Neural progenitor cell (in vitro differentiated cells): Measurements from ENCODE around the gene FUT2. TPM values are rescaled to one million over a fixed set of nuclear protein-coding genes. Genes with fewer than 3 reads are reported as not detected.

Experiments used
- DNase-seq: peaks from one replicate; pipeline ENCODE4 v3.0.0-alpha.2; 2016; ENCODE audit warnings: low spot score
- H2AFZ ChIP-seq: fragments of 200-600 bp; sonication (generic); replicated peaks from 2 replicates; pipeline ENCODE4 v1.6.1; 2016; ENCODE audit warnings: antibody characterized with exemption
- H3F3A ChIP-seq: fragments of 200-600 bp; sonication (generic); 2 replicates; pipeline ENCODE4 v1.6.1; 2016; ENCODE audit warnings: antibody characterized with exemption, low read depth
- H3K27ac ChIP-seq: fragments of 200-600 bp; sonication (generic); 2 replicates; pipeline ENCODE4 v1.5.1; 2016; ENCODE audit warnings: mild to moderate bottlenecking
- H3K27me3 ChIP-seq: fragments of 200-600 bp; sonication (generic); 2 replicates; pipeline ENCODE4 v1.6.1; 2016; ENCODE audit warnings: mild to moderate bottlenecking, moderate library complexity
- H3K36me3 ChIP-seq: fragments of 200-600 bp; sonication (generic); 2 replicates; pipeline ENCODE4 v1.5.1; 2016
- H3K4me1 ChIP-seq: fragments of 200-600 bp; sonication (generic); 2 replicates; pipeline ENCODE4 v1.6.1; 2016; ENCODE audit warnings: mixed run types
- H3K4me2 ChIP-seq: fragments of 200-600 bp; sonication (generic); 2 replicates; pipeline ENCODE4 v1.6.1; 2016
- H3K4me3 ChIP-seq: fragments of 200-600 bp; sonication (generic); 2 replicates; pipeline ENCODE4 v1.5.1; 2016
- H3K79me2 ChIP-seq: fragments of 200-600 bp; sonication (generic); 2 replicates; pipeline ENCODE4 v1.6.1; 2016; ENCODE audit warnings: low read depth
- H3K9ac ChIP-seq: fragments of 200-600 bp; sonication (generic); 2 replicates; pipeline ENCODE4 v1.6.1; 2016
- H3K9me3 ChIP-seq: fragments of 200-600 bp; sonication (generic); 2 replicates; pipeline ENCODE4 v1.5.1; 2016; ENCODE audit warnings: low read depth
- H4K20me1 ChIP-seq: fragments of 200-600 bp; sonication (generic); 2 replicates; pipeline ENCODE4 v1.6.1; 2016; ENCODE audit warnings: low read depth
- H3K27ac Mint-ChIP-seq: 3 replicates; pipeline ENCODE4 v1.8.0; 2021; ENCODE audit warnings: mixed read lengths
- H3K27me3 Mint-ChIP-seq: 2 replicates; pipeline ENCODE4 v1.8.0; 2022; ENCODE audit warnings: low read depth, mild to moderate bottlenecking, inconsistent platforms, moderate library complexity, mixed read lengths; ENCODE audit not compliant: insufficient read depth
- H3K36me3 Mint-ChIP-seq: 3 replicates; pipeline ENCODE4 v1.8.0; 2021; ENCODE audit warnings: mixed read lengths
- H3K4me1 Mint-ChIP-seq: 3 replicates; pipeline ENCODE4 v1.8.0; 2021; ENCODE audit warnings: mixed read lengths
- H3K4me3 Mint-ChIP-seq: 3 replicates; pipeline ENCODE4 v1.8.0; 2021; ENCODE audit warnings: mild to moderate bottlenecking, moderate library complexity, mixed read lengths
- H3K9me3 Mint-ChIP-seq: 3 replicates; pipeline ENCODE4 v1.8.0; 2020; ENCODE audit warnings: mixed read lengths
- CTCF ChIP-seq: fragments of 200-600 bp; sonication (generic); IDR thresholded peaks from 2 replicates; pipeline ENCODE4 v1.5.1; 2017; ENCODE audit warnings: antibody characterized with exemption, mild to moderate bottlenecking
- EZH2 ChIP-seq: fragments of 200-600 bp; sonication (generic); IDR thresholded peaks from 2 replicates; pipeline ENCODE4 v1.6.1; 2017; ENCODE audit warnings: antibody characterized with exemption, mild to moderate bottlenecking, moderate library complexity
- EZH2phosphoT487 ChIP-seq: fragments of 200-600 bp; sonication (generic); IDR thresholded peaks from 2 replicates; pipeline ENCODE4 v1.6.1; 2017; ENCODE audit warnings: antibody characterized with exemption
- total RNA-seq: library from RNA; depleted of rRNA; stranded (reverse); fragments of >200 nt; gene quantifications from 2 replicates; pipeline ENCODE4 v1.2.3, GENCODE V29; 2015; ENCODE audit warnings: low replicate concordance

The FUT2 gene
- total RNA-seq, 1 donor from 2014 or later = 0.09 TPM

GRCh38 chr19:48663667-48664066 is 32.1 kb upstream of the FUT2 start:
- H3K27ac Mint-ChIP-seq = no peak overlapping the region
- Histone ChIP-seq H3K4me2 (no peak overlapping the region), H3K79me2 (no peaks in the 10 kb centered on the region), H3K4me3 (no peak overlapping the region), H4K20me1 (no peaks in the 10 kb centered on the region), H3K9me3 (no peaks in the 10 kb centered on the region), H3K9ac (no peak overlapping the region), H3K4me1 (peaks cover 2% of the 10 kb centered on the region), H3K27me3 (no peaks in the 10 kb centered on the region), H2AFZ (peak overlapping the region; percentile 7), H3K27ac (no peak overlapping the region), H3F3A (peaks cover 6% of the 10 kb centered on the region), H3K36me3 (no peaks in the 10 kb centered on the region)
- H3K27me3 Mint-ChIP-seq = peaks cover 4% of the 10 kb centered on the region
- H3K36me3 Mint-ChIP-seq = no peaks in the 10 kb centered on the region
- no peak overlapping the region for H3K4me3 Mint-ChIP-seq
- H3K9me3 Mint-ChIP-seq = peaks cover 2% of the 10 kb centered on the region
- DNase-seq = no peak
- H3K4me1 Mint-ChIP-seq = peaks cover 7% of the 10 kb centered on the region
- TF ChIP-seq EZH2phosphoT487 = no peak
- TF ChIP-seq CTCF = no peak
- TF ChIP-seq EZH2 = no peak

GRCh38 chr19:48664476-48664875 is 31.3 kb upstream of the FUT2 start:
- DNase-seq = no peak
- no peak overlapping the region for H3K4me3 Mint-ChIP-seq
- Histone ChIP-seq H3K4me2 (no peak overlapping the region), H3K27ac (no peak overlapping the region), H3K36me3 (no peaks in the 10 kb centered on the region), H3F3A (peaks cover 6% of the 10 kb centered on the region), H3K9ac (no peak overlapping the region), H3K4me3 (no peak overlapping the region), H2AFZ (no peak overlapping the region), H3K9me3 (no peaks in the 10 kb centered on the region), H4K20me1 (no peaks in the 10 kb centered on the region), H3K79me2 (no peaks in the 10 kb centered on the region), H3K4me1 (peaks cover 2% of the 10 kb centered on the region), H3K27me3 (no peaks in the 10 kb centered on the region)
- no peak overlapping the region for H3K27ac Mint-ChIP-seq
- TF ChIP-seq CTCF = no peak
- TF ChIP-seq EZH2 = no peak
- TF ChIP-seq EZH2phosphoT487 = no peak
- peaks cover 3% of the 10 kb centered on the region for H3K9me3 Mint-ChIP-seq
- H3K27me3 Mint-ChIP-seq = peaks cover 7% of the 10 kb centered on the region
- peaks cover 7% of the 10 kb centered on the region for H3K4me1 Mint-ChIP-seq
- no peaks in the 10 kb centered on the region for H3K36me3 Mint-ChIP-seq

GRCh38 chr19:48665786-48666185 is 30.0 kb upstream of the FUT2 start:
- Mint-ChIP-seq H3K9me3 (peaks cover 8% of the 10 kb centered on the region), H3K36me3 (no peaks in the 10 kb centered on the region), H3K4me1 (peaks cover 9% of the 10 kb centered on the region), H3K27me3 (peaks cover 7% of the 10 kb centered on the region), H3K4me3 (no peak overlapping the region), H3K27ac (no peak overlapping the region)
- Histone ChIP-seq H2AFZ (no peak overlapping the region), H3K4me2 (no peak overlapping the region), H3K9ac (no peak overlapping the region), H3K36me3 (no peaks in the 10 kb centered on the region), H3K4me3 (no peak overlapping the region), H3F3A (peaks cover 6% of the 10 kb centered on the region), H3K79me2 (no peaks in the 10 kb centered on the region), H3K9me3 (no peaks in the 10 kb centered on the region), H3K27me3 (no peaks in the 10 kb centered on the region), H3K27ac (no peak overlapping the region), H4K20me1 (no peaks in the 10 kb centered on the region), H3K4me1 (peaks cover 2% of the 10 kb centered on the region)
- TF ChIP-seq CTCF = no peak
- DNase-seq = no peak

GRCh38 chr19:48668332-48668731 is 27.4 kb upstream of the FUT2 start:
- no peaks in the 10 kb centered on the region for H3K36me3 ChIP-seq
- Mint-ChIP-seq H3K4me3 (no peak overlapping the region), H3K36me3 (no peaks in the 10 kb centered on the region), H3K9me3 (peaks cover 6% of the 10 kb centered on the region), H3K4me1 (peaks cover 15% of the 10 kb centered on the region), H3K27ac (no peak overlapping the region), H3K27me3 (peaks cover 4% of the 10 kb centered on the region)
- no peaks in the 10 kb centered on the region for H3K9me3 ChIP-seq
- H3F3A ChIP-seq = peaks cover 6% of the 10 kb centered on the region
- H3K27ac ChIP-seq = no peak overlapping the region
- no peaks in the 10 kb centered on the region for H3K79me2 ChIP-seq
- H3K4me2 ChIP-seq = no peak overlapping the region
- no peak overlapping the region for H3K4me3 ChIP-seq
- DNase-seq = no peak
- no peak for TF ChIP-seq CTCF
- no peak for TF ChIP-seq EZH2
- no peak for TF ChIP-seq EZH2phosphoT487
- H4K20me1 ChIP-seq = no peaks in the 10 kb centered on the region
- H2AFZ ChIP-seq = no peak overlapping the region
- H3K27me3 ChIP-seq = no peaks in the 10 kb centered on the region
- peaks cover 8% of the 10 kb centered on the region for H3K4me1 ChIP-seq
- no peak overlapping the region for H3K9ac ChIP-seq
